ENCODE data around the gene SIRT6. TPM values are rescaled to one million over a fixed set of nuclear protein-coding genes. Genes with fewer than 3 reads are reported as not detected.
A peak's percentile ranks its signal among the peaks of the same experiment; 100 is the strongest.
"Not testable (repeated sequence)": the region's sequence is repeated elsewhere in the genome, so short reads cannot be mapped to it uniquely, and the experiment has no call there.

SIRT6 gene
- total RNA-seq, 1 experiment from 2014 or later, result 22.9 TPM

DNA sequence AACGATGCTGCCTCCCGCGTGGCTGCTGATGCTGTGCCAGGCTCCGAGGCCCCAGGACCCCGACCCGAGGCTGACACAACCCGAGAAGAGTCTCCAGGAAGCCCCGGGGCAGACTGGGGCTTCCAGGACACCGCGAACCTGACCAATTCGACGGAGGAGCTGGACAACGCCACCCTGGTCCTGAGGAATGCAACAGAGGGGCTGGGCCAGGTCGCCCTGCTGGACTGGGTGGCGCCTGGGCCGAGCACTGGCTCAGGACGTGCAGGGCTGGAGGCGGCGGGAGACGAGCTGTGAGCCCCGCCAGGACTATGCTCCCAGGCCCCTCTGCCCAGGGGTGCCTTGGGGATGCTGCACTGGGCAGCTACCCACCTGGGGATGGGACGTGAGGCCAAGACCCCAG lies 10.7 kb downstream of the SIRT6 start:
- CTCF ChIA-PET, result interaction anchor here (0.6 kb wide), 1 partner anchor 26 kb away, joined by 3 read pairs; no protein-coding TSS in a partner anchor
- peaks cover 5% of the 10 kb centered on the region for H3K36me3 Mint-ChIP-seq (ENCODE audit: insufficient read depth, unreplicated experiment)
- peak overlapping the region; percentile 25 for H3K27ac Mint-ChIP-seq (ENCODE audit: unreplicated experiment)
- peaks cover 63% of the 10 kb centered on the region for H3K27me3 Mint-ChIP-seq (ENCODE audit: unreplicated experiment)
- DNase-seq, result no peak
- no peaks in the 10 kb centered on the region for H3K9me3 Mint-ChIP-seq (ENCODE audit: low read depth, unreplicated experiment)
- intact Hi-C loops (cut with micrococcal nuclease; ENCODE audit: unreplicated experiment), result no loop called here
- no peak overlapping the region for H3K4me3 Mint-ChIP-seq (ENCODE audit: low read depth, unreplicated experiment)
- no TSS peak for BruUV-seq (replicated peaks)
- no peaks in the 10 kb centered on the region for H3K4me1 Mint-ChIP-seq (ENCODE audit: low read depth, unreplicated experiment)
- TF ChIP-seq, protein P1, sequence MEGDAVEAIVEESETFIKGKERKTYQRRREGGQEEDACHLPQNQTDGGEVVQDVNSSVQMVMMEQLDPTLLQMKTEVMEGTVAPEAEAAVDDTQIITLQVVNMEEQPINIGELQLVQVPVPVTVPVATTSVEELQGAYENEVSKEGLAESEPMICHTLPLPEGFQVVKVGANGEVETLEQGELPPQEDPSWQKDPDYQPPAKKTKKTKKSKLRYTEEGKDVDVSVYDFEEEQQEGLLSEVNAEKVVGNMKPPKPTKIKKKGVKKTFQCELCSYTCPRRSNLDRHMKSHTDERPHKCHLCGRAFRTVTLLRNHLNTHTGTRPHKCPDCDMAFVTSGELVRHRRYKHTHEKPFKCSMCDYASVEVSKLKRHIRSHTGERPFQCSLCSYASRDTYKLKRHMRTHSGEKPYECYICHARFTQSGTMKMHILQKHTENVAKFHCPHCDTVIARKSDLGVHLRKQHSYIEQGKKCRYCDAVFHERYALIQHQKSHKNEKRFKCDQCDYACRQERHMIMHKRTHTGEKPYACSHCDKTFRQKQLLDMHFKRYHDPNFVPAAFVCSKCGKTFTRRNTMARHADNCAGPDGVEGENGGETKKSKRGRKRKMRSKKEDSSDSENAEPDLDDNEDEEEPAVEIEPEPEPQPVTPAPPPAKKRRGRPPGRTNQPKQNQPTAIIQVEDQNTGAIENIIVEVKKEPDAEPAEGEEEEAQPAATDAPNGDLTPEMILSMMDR (IDR thresholded peaks at IDR 0.05; ENCODE audit: unreplicated experiment), result no peak

DNA sequence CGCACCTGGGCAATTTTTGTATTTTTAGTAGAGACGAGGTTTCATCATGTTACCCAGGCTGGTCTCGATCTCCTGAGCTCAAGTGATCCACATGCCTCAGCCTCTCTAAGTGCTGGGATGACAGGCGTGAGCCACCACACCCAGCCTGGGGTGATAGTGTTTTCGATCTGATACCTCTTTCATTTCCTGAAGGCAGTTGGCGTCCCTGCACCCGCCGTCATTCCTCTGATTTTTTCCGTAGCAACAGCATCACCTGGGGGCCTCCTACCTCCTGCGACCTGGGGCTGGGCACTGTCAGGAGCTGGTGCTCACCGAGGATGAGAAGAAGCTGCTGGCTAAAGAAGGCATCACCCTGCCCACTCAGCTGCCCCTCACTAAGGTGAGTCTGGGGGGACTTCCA lies 18.1 kb downstream of the SIRT6 start:
- Mint-ChIP-seq H3K9me3 (ENCODE audit: low read depth, unreplicated experiment) (no peaks in the 10 kb centered on the region), H3K4me3 (ENCODE audit: low read depth, unreplicated experiment) (no peak overlapping the region), H3K27me3 (ENCODE audit: unreplicated experiment) (peaks cover 28% of the 10 kb centered on the region), H3K36me3 (ENCODE audit: insufficient read depth, unreplicated experiment) (no peaks in the 10 kb centered on the region), H3K27ac (ENCODE audit: unreplicated experiment) (no peak overlapping the region), H3K4me1 (ENCODE audit: low read depth, unreplicated experiment) (no peaks in the 10 kb centered on the region)
- TF ChIP-seq, protein P1 (IDR thresholded peaks at IDR 0.05; ENCODE audit: unreplicated experiment), result no peak
- intact Hi-C loops (cut with micrococcal nuclease; ENCODE audit: unreplicated experiment), result no loop called here
- no peak for DNase-seq
- CTCF ChIA-PET, result interaction anchor here (1.0 kb wide), 1 partner anchor 24 kb away, joined by 4 read pairs; no protein-coding TSS in a partner anchor
- no TSS peak for BruUV-seq (replicated peaks)

DNA sequence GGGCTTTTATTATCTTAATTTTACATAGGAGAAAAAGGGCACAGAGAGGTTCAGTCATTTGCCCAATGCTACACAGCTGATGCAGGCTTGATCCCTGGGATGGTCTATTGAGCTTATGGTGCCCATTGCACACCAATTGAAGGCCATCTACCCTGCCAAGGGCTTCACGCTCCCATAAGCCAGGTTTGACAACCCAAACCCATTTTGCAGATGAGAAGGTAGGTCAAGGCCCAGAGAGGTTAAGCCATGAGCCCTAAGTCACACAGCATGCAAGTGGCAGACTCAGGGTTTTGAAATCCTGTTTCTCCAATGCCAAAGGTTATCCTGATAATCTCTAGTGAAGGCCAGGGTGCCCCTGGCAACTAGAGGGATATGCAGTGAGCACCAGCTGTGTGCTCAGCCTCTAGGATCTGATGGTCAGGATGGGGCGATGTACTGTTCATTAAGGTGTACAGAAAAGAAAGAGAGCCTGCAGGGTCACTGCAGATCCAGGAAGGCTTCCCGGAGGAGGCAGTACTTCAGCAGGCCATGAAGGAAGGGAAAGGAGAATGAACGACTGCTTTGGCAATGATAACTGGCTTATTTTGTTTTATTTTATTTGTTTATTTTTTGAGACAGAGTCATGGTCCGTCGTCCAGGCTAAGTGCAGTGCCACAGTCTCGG lies 20.8 kb downstream of the SIRT6 start:
- TF ChIP-seq, protein P1 (IDR thresholded peaks at IDR 0.05; ENCODE audit: unreplicated experiment), result no peak

DNA sequence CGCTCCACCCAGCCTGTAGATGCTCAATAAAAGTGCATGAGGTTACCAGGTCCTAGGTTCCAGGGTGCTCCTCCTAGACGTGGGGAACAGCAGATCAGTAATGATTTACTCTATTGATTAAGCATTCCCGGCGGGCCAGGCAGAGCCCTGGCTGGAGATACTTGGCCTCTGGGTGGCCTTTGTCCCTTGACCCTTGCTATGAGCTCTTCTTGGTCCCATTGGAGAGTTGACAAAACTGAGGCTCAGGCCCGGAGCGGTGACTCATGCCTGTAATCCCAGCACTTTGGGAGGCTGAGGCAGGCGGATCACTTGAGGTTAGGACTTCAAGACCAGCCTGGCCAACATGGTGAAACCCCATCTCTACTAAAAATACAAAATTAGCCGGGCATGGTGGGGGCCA lies 24.4 kb downstream of the SIRT6 start:
- H3K27ac Mint-ChIP-seq (ENCODE audit: unreplicated experiment); BruUV-seq (replicated peaks); H3K36me3 Mint-ChIP-seq (ENCODE audit: insufficient read depth, unreplicated experiment); H3K9me3 Mint-ChIP-seq (ENCODE audit: low read depth, unreplicated experiment); H3K27me3 Mint-ChIP-seq (ENCODE audit: unreplicated experiment); H3K4me1 Mint-ChIP-seq (ENCODE audit: low read depth, unreplicated experiment); intact Hi-C loops (cut with micrococcal nuclease; ENCODE audit: unreplicated experiment); DNase-seq; H3K4me3 Mint-ChIP-seq (ENCODE audit: low read depth, unreplicated experiment); CTCF ChIA-PET: not testable (repeated sequence)

More for the DNA sequence above, 20.8 kb downstream of the SIRT6 start:
- DNase-seq, result no peak
- BruUV-seq (replicated peaks), result no TSS peak
- Mint-ChIP-seq H3K9me3 (ENCODE audit: low read depth, unreplicated experiment) (no peaks in the 10 kb centered on the region), H3K27ac (ENCODE audit: unreplicated experiment) (no peak overlapping the region), H3K27me3 (ENCODE audit: unreplicated experiment) (peaks cover under 1% of the 10 kb centered on the region), H3K36me3 (ENCODE audit: insufficient read depth, unreplicated experiment) (no peaks in the 10 kb centered on the region), H3K4me3 (ENCODE audit: low read depth, unreplicated experiment) (no peak overlapping the region), H3K4me1 (ENCODE audit: low read depth, unreplicated experiment) (no peaks in the 10 kb centered on the region)
- CTCF ChIA-PET, result no interaction called here
- intact Hi-C loops (cut with micrococcal nuclease; ENCODE audit: unreplicated experiment), result no loop called here

DNA sequence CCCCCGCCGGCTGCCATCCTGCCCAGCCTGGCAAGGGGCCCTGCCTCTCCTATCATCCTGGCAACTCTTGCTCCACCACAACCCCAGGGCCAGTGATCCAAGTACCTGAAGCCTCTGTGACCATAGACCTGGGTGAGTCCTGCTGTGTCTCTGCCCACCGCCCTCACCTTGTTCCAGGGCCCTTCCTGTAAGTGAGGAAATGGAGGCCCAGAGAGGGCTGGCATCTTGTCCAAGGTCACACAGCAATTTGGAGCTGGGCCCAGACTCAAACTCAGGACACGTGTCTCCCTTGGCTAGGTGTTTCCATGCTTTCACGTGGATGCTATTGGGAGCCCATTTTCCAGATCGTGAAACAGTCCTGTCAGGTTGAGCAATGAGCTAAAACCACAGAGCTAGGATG lies 25.2 kb downstream of the SIRT6 start:
- Mint-ChIP-seq H3K4me3 (ENCODE audit: low read depth, unreplicated experiment) (no peak overlapping the region), H3K9me3 (ENCODE audit: low read depth, unreplicated experiment) (no peaks in the 10 kb centered on the region), H3K4me1 (ENCODE audit: low read depth, unreplicated experiment) (no peaks in the 10 kb centered on the region), H3K36me3 (ENCODE audit: insufficient read depth, unreplicated experiment) (peaks cover 5% of the 10 kb centered on the region), H3K27ac (ENCODE audit: unreplicated experiment) (no peak overlapping the region), H3K27me3 (ENCODE audit: unreplicated experiment) (no peaks in the 10 kb centered on the region)
- TF ChIP-seq, protein P1 (IDR thresholded peaks at IDR 0.05; ENCODE audit: unreplicated experiment), result no peak
- BruUV-seq (replicated peaks), result no TSS peak
- intact Hi-C loops (cut with micrococcal nuclease; ENCODE audit: unreplicated experiment), result no loop called here
- CTCF ChIA-PET, result no interaction called here
- DNase-seq, result no peak

All from Calu3 (cell line).